IPS DF 19.7 (cell line): ENCODE measurements around the gene COL5A2.

Source experiments
- DNase-seq: peaks from one replicate; pipeline ENCODE4 v3.0.0-alpha.2; 2013; ENCODE audit warnings: low read depth, low spot score

The COL5A2 gene

DNA sequence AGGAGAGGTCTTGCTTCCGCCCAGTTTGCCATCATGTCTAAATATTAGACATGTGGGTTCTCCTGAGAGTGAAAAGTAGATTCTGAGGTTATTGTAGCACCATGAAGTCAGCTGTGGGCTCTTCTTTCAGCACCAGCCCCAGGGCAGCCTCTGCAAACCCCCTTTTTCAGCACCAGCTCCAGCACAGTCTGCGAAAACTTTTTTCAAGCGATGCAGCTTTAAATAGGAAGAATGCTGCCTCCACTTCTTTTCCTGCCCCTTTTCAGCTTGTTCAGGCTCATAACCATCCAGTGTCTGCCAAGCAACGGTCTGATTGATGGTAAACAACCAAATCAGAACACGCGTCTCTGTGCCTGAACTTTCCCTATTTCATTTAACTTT is at the start of gene COL5A2:
Gene COL5A2 (minus strand): TSS at position 192 of the 381 bp plus-strand sequence. CDS start 157 bp downstream, at position 35.
- no peak for DNase-seq

GRCh38 chr2:189226017-189226416 is 46.5 kb upstream of the COL5A2 start:
- no peak for DNase-seq

- DNase-seq = no peak
These were observed 45.5 kb upstream of the COL5A2 start for GRCh38 chr2:189225032-189225431.

DNA sequence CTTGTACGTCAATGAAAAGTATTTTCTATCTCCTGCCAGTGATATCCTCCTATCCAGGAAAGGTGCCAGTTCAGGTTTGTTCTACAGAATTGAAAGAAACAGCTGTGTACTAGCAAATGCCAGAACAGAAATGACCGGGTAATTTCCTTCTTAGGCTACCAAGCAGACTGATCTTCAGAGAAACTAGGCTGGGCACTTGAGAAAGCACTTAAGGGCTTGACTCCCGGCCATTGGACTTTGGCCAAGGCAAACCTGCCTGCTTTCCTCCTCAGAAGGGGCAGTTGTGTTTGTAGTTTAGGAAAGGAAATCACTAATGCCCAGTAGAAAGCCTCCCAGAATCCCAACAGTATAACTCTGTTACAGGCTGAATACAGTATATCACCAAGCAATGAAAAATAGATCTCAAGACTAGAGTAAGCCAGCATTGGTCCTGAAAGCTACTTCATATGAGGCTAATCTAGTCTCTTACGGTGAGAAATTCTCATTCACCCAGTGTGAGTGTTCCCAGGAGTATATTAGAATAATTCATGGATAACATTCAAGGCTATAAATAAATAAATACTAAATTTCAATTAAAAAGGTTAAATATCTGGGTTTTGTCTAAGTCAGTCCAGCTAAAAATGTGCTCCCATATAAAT is 43.0 kb upstream of the COL5A2 start:
- DNase-seq = no peak

GRCh38 chr2:189221811-189222467 is 42.4 kb upstream of the COL5A2 start:
- DNase-seq = no peak

DNA sequence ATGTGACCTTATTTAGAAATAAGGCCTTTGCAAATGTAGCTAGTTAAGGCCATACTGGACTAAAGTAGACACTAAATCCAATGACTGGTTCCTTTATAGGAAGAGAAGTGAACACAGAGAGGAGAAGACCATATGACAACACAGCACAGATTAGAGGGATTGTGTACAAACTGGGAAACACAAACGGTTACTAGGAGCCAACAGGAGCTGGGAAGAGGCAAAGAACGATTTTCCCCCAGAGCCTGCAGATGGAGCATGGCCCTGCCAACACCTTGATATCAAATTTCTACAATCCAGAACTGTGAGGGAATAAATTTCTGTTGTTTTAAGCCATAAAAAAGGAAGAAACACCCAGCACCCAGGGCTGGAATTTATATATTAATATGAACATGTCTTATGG is 38.7 kb upstream of the COL5A2 start:
- no peak for DNase-seq

DNA sequence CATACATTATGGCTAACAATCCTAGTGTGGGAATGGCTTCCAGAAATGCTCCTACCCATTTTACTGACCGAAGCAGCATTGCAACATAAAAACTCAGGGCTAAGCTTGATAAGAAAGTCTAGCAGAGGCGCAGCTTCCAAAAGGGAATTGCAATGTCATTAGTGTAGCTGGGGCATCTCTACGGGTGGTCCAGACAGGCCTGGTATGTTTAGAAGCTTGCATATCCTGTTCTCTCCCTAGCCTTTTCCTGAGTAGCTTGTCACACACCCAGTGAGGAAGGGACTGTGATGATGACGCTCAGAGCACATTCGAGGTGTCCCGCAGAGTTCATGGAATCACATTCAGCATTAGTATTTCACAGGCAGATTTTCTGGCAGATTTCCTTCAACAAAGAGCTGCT is 38.0 kb upstream of the COL5A2 start:
- DNase-seq = peak; percentile 98

GRCh38 chr2:189217051-189217450 is 37.5 kb upstream of the COL5A2 start:
- DNase-seq = no peak

DNA sequence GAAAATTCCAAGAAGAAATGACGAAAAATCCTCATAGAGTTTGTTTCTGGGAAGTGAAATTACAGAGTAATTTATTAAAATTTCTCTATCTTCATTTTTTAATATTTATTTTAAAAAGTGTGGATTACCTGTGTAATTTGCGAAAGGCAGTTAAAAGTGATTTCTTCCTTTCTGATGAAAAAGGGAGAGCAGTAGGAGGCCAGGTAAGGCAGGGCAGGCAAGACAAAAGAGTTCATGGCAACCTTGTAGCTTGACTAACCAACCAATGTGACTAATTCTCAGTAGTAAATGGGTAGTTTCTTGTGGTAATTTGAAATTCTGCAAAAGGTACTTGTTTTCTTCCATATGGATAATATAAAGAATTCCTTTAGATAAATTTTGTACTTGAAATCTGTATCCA is 34.9 kb upstream of the COL5A2 start:
- no peak for DNase-seq

GRCh38 chr2:189213250-189213649 is 33.7 kb upstream of the COL5A2 start:
- DNase-seq = no peak

DNA sequence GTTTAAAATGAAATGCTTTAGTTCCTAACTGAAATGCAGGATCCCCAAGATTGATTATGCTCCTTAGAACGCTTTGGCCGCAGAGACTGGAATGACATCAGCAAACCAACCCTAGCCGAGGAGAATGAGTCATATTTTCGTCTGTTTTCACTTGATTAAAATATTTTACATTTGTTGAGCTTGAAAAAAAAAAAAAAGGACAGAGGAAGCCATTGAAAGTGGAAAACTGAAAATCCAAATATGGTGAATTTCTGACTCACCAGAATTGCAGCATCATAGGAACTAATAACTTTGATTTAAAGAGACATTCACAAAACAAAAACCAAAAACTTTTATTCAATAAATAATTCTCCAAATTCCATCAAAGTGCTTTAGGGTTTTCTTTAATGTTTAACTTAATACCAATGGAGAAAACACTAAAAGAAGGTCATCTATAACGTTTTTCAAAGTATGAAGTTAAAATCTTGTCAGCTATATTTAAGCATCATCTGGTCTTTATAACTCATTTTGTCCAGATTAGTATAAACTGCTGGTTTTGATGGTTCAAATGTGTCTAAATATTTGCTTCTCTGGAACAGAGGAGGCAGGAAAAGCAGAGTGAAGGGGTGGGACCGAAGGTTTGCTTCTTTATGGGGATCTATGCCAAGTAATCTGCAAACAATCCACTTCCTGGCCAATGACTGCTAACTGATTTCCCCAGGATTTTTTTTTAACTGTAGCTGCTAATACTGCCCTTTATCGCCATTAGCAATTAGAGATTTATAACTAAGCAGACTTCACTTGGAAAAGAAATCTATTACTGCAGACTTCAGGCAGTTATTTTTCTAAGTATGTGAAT is 30.9 kb upstream of the COL5A2 start:
- DNase-seq = no peak

DNA sequence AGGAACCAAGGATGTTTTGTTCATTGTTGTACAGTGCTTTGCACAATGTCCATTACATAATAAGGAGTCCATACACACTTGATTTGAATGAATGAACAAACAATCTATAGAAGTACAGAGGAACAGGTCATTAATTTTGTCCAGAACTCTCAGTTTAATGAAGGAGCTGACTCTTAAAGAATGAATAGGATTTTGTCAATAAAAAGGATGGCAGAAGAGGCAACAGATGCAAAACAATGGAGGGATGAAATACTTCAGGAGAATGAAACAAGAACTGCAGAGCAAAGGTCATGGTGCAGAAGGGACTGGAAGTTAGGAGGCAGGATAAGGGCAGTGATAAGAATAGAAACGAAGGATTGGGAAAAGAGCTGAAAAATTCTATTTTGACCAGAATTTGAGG is 28.7 kb upstream of the COL5A2 start:
- DNase-seq = no peak

DNA sequence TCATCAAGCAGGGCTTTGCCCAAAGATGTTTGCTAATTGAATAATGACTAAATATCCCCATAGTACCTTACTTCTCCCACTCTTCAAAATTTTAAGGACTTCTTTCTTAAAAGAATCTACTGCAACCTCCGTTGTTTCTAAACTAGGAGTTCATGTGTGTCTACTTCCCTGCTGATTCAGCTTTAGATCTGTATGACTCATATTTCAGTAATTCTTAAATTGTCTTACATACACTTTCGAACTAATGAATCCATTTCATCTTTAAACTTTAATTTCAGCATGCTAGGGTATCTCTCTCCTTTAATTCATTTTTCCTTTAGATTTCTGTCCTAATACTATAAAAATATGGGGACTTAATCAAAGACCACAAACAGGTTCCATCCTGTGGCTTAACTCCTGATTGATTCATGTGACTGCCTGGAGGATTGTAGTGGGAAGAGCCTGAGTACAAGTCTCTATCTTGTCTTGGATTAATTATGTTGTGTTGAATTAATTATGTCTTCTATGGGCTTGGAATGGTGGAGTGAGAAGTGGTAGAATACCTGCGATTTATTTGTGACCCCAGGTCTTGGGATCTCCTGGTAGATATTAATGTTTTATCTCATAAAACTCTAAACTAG is 24.9 kb upstream of the COL5A2 start:
- DNase-seq = no peak

DNA sequence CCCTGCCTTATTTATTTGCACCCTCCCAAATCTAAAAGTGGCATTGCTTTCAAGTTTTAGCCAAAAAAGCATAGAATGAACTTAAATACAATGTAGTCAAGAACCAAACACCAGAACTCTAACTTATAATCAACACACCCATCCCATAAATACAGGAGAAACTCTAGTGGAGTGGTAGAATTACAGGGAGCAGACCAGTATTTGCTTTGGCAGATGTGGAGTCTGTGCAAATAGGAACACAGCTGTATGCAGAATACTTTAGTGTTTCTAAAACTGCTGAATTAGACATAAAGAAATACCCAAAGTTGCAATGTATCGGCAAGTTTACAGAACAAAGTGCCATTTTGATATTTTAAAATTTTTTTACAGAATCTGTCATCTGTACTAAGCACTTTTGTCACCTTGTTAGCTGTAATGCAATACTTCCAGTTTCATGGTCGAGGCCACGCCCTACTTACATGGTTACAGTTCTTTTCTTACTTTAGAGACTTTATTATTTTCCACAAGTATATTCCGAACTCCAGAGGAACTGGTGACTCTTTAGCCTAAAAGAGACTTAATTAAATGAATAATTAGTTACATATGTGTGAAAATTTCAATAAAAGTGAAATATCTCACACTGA is 23.7 kb upstream of the COL5A2 start:
- no peak for DNase-seq

GRCh38 chr2:189199797-189200196 is 20.2 kb upstream of the COL5A2 start:
- DNase-seq = no peak

- DNase-seq = no peak
These were observed 13.2 kb upstream of the COL5A2 start for GRCh38 chr2:189192766-189193165.

DNA sequence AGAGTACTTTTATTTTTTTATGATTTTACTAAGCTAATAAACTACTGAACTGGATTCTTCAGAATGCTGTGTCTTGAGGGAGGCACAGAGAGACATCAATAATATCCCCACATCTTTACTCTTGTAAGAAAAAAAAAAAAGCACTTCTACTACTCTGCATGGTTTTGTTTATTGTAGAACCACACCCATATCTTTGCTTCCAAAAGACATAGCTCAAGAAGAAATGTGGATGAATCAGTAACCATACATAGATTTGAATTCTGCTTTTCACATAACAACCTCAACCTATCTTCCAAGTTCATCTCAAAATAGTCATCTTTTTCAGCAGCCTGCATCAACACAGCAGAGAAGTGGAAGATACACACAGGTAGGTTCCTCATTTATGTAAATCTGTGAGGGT is 12.2 kb upstream of the COL5A2 start:
- no peak for DNase-seq

GRCh38 chr2:189190685-189191084 is 11.1 kb upstream of the COL5A2 start:
- no peak for DNase-seq

DNA sequence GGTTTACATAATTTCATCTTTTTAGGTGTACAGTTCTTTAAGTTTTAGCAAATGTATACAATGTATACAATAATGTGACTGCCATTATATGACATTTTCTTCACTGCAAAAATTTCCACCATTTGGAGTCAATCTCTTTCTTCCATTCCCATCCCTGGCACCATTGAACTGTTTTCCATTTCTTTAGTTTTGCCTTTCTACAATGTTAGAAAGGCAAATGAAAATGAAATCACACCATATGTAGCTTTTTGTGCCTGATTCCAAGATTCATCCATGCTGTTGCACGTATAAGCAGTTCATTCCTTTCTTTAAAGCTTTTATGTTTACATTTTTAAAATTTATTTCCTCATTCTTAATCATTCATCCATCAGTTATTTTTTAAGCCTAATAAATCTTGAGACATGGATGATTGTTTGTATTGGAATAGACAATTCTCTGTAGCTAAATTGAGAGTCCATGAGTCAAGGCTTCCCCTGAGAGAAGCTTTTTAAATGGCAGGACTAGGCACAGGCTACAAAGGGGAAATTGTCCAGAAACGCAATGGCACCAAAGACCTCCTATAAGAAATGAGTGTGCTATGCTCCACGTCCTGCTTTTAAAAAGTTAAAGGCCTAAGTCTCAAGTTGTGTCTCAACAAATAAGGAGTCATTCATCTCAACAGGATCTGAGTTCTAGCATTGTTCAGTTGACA is 8.7 kb upstream of the COL5A2 start:
- no peak for DNase-seq

DNA sequence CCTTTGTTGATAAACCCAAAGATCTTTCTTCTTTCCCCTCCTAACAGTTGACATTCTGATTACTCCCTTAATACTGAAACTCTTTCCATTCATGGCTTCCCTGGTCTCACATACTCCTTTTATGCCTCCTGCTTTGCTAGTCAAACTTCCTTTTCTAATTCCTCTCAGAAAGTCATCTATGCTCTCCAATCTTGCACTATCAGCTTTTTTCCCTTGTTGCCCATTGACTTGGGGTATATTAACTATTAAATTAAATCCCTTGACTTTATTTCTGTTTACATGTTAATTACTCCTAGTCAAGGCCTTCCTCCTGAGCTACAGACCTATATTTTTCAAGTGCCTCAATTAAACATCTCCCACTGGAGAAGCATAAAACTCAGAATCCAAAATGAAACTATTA is 3.6 kb upstream of the COL5A2 start:
- DNase-seq = no peak

GRCh38 chr2:189181706-189182105 is 2.1 kb upstream of the COL5A2 start:
- no peak for DNase-seq
